Spinal cord (tissue), 10 donors: ENCODE measurements around the gene BCAR3. TPM values are rescaled to one million over a fixed set of nuclear protein-coding genes. Genes with fewer than 3 reads are reported as not detected.
A peak's percentile ranks its signal among the peaks of the same experiment; 100 is the strongest.

Experiments
- DNase-seq, 6 donors: peaks; one replicate each; pipeline versions ENCODE4 v3.0.0 to v3.0.0-alpha.2; 2013 to 2015; ENCODE audit warnings: low spot score in 6 of 6, low read depth in 4 of 6
- H3K27ac ChIP-seq: one replicate; pipeline ENCODE4 v1.5.1; 2013; ENCODE audit warnings: low read depth, low read length, control low read depth
- H3K27me3 ChIP-seq: one replicate; pipeline ENCODE4 v1.6.1; 2013; ENCODE audit warnings: low read length; ENCODE audit not compliant: control insufficient read depth, insufficient read depth
- H3K36me3 ChIP-seq: one replicate; pipeline ENCODE4 v1.6.1; 2013; ENCODE audit warnings: low read length; ENCODE audit not compliant: control insufficient read depth, insufficient read depth
- H3K4me1 ChIP-seq: one replicate; pipeline ENCODE4 v1.6.1; 2013; ENCODE audit warnings: low read length; ENCODE audit not compliant: control insufficient read depth, insufficient read depth
- H3K4me3 ChIP-seq: one replicate; pipeline ENCODE4 v1.5.1; 2013; ENCODE audit warnings: low read depth, low read length, control low read depth
- H3K9me3 ChIP-seq: one replicate; pipeline ENCODE4 v1.6.1; 2013; ENCODE audit warnings: low read length; ENCODE audit not compliant: control insufficient read depth, insufficient read depth
- WGBS: methylation state at CpG from one replicate; pipeline ENCODE4 v1.1.5; 2013; ENCODE audit warnings: missing lambda C conversion rate; ENCODE audit not compliant: insufficient coverage; 5-methylcytosine and 5-hydroxymethylcytosine counted together
- polyA plus RNA-seq, 2 donors: library from polyadenylated mRNA; unstranded; fragments of 120-200 nt; gene quantifications; one replicate each; pipeline ENCODE4 v1.2.1, GENCODE V29; 2013; ENCODE audit not compliant: insufficient read length in 2 of 2
- total RNA-seq, 2 donors: library from RNA; depleted of rRNA in 1 of 2; stranded (reverse); fragments of 120-200 nt in 1 of 2; fragments of >200 nt in 1 of 2; gene quantifications; one replicate each; pipeline versions ENCODE4 v1.2.3 to v1.2.4, GENCODE V29; 2013 to 2014
- donor health status: healthy.

Gene BCAR3
- total and polyA plus RNA-seq, 4 donors = 10.4 to 16.7 (median 14.3) TPM

- H3K4me1 ChIP-seq = peaks cover 49% of the 10 kb centered on the region
- H3K9me3 ChIP-seq = no peaks in the 10 kb centered on the region
- 58% methylated on average over 2 of the region's 2 CpGs for WGBS
- no peak for DNase-seq
- no peak overlapping the region for H3K4me3 ChIP-seq
- peak overlapping the region; percentile 35 for H3K27ac ChIP-seq
- H3K36me3 ChIP-seq = no peaks in the 10 kb centered on the region
- no peaks in the 10 kb centered on the region for H3K27me3 ChIP-seq
These were observed 83.2 kb downstream of the BCAR3 start for GRCh38 chr1:93598396-93598795.

GRCh38 chr1:93597709-93598108 is 83.9 kb downstream of the BCAR3 start:
- peak; percentile 58 to 93 (median 75) for DNase-seq
- H3K27ac ChIP-seq = peak overlapping the region; percentile 35
- H3K4me3 ChIP-seq = no peak overlapping the region
- WGBS = 32% methylated on average over 6 of the region's 6 CpGs
- peaks cover 53% of the 10 kb centered on the region for H3K4me1 ChIP-seq
- no peaks in the 10 kb centered on the region for H3K36me3 ChIP-seq
- no peaks in the 10 kb centered on the region for H3K27me3 ChIP-seq
- H3K9me3 ChIP-seq = no peaks in the 10 kb centered on the region

GRCh38 chr1:93596329-93597089 is 85.1 kb downstream of the BCAR3 start:
- peaks cover 65% of the 10 kb centered on the region for H3K4me1 ChIP-seq
- peak overlapping the region; percentile 6 for H3K27ac ChIP-seq
- H3K27me3 ChIP-seq = no peaks in the 10 kb centered on the region
- WGBS = 83% methylated on average over 1 of the region's 4 CpGs
- peaks cover 6% of the 10 kb centered on the region for H3K36me3 ChIP-seq
- H3K9me3 ChIP-seq = no peaks in the 10 kb centered on the region
- DNase-seq = no peak
- no peak overlapping the region for H3K4me3 ChIP-seq

- no peaks in the 10 kb centered on the region for H3K9me3 ChIP-seq
- H3K4me3 ChIP-seq = no peak overlapping the region
- H3K27me3 ChIP-seq = no peaks in the 10 kb centered on the region
- no peak overlapping the region for H3K27ac ChIP-seq
- peak in 1 of 6 donors; percentile 35 for DNase-seq
- 56% methylated on average over 3 of the region's 4 CpGs for WGBS
- H3K36me3 ChIP-seq = peaks cover 6% of the 10 kb centered on the region
- H3K4me1 ChIP-seq = peaks cover 63% of the 10 kb centered on the region
These were observed 85.9 kb downstream of the BCAR3 start for GRCh38 chr1:93595743-93596142.

GRCh38 chr1:93595266-93595665 is 86.4 kb downstream of the BCAR3 start:
- Histone ChIP-seq H3K27ac (no peak overlapping the region), H3K9me3 (no peaks in the 10 kb centered on the region), H3K4me1 (peaks cover 59% of the 10 kb centered on the region), H3K36me3 (peaks cover 6% of the 10 kb centered on the region), H3K27me3 (no peaks in the 10 kb centered on the region), H3K4me3 (no peak overlapping the region)
- WGBS = 17% methylated on average over 1 of the region's 2 CpGs
- DNase-seq = no peak

- WGBS = 71% methylated on average over 1 of the region's 1 CpG
- Histone ChIP-seq H3K27me3 (no peaks in the 10 kb centered on the region), H3K9me3 (no peaks in the 10 kb centered on the region), H3K36me3 (peaks cover 7% of the 10 kb centered on the region), H3K4me1 (peaks cover 55% of the 10 kb centered on the region), H3K27ac (no peak overlapping the region), H3K4me3 (no peak overlapping the region)
- DNase-seq = no peak
These were observed 87.1 kb downstream of the BCAR3 start for GRCh38 chr1:93594603-93594880.

- no peak overlapping the region for H3K27ac ChIP-seq
- DNase-seq = no peak
- H3K36me3 ChIP-seq = peaks cover 10% of the 10 kb centered on the region
- no peak overlapping the region for H3K4me3 ChIP-seq
- 66% methylated on average over 7 of the region's 13 CpGs for WGBS
- no peaks in the 10 kb centered on the region for H3K9me3 ChIP-seq
- no peaks in the 10 kb centered on the region for H3K27me3 ChIP-seq
- H3K4me1 ChIP-seq = peaks cover 50% of the 10 kb centered on the region
These were observed 87.6 kb downstream of the BCAR3 start for GRCh38 chr1:93593854-93594602.

- 89% methylated on average over 2 of the region's 6 CpGs for WGBS
- H3K27me3 ChIP-seq = no peaks in the 10 kb centered on the region
These were observed 89.1 kb downstream of the BCAR3 start for GRCh38 chr1:93592551-93592949.

GRCh38 chr1:93591676-93592550 is 89.7 kb downstream of the BCAR3 start:
- Histone ChIP-seq H3K4me1 (peaks cover 30% of the 10 kb centered on the region), H3K9me3 (no peaks in the 10 kb centered on the region), H3K4me3 (no peak overlapping the region), H3K27ac (no peak overlapping the region), H3K36me3 (peaks cover 19% of the 10 kb centered on the region), H3K27me3 (no peaks in the 10 kb centered on the region)
- peak in 2 of 6 donors; percentile 40 to 51 for DNase-seq
- WGBS = 86% methylated on average over 15 of the region's 17 CpGs

More at GRCh38 chr1:93592551-93592949, 89.1 kb downstream of the BCAR3 start:
- H3K36me3 ChIP-seq = peaks cover 16% of the 10 kb centered on the region
- H3K27ac ChIP-seq = no peak overlapping the region
- DNase-seq = no peak
- no peaks in the 10 kb centered on the region for H3K9me3 ChIP-seq
- no peak overlapping the region for H3K4me3 ChIP-seq
- H3K4me1 ChIP-seq = peaks cover 35% of the 10 kb centered on the region
